A549 (cell line): ENCODE data around the gene GALNT16. TPM values are rescaled to one million over a fixed set of nuclear protein-coding genes. Genes with fewer than 3 reads are reported as not detected.

Experiments used
- ATAC-seq, 2 experiments: fragments of 200-7000 bp in 1 of 2; fragments of >200 bp in 1 of 2; cut with Nextera tagmentation in 1 of 2; cut with Tn5 transposase in 1 of 2; 3 replicates each; pipeline versions ENCODE4 v1.8.0 to v1.9.1; 2018 to 2020; ENCODE audit warnings: mild to moderate bottlenecking in 1 of 2, moderate library complexity in 1 of 2
- CTCF ChIA-PET: fragments of 300-600 bp; sonication (Branson Sonifier 250); formaldehyde crosslinking; extraction: SDS; loops from one replicate; lab custom pipeline; 2021; ENCODE audit warnings: antibody characterized with exemption, inconsistent platforms; lab: Yijun Ruan, JAX
- POLR2A ChIA-PET: fragments of 350-600 bp; formaldehyde crosslinking; extraction: SDS; loops from one replicate; lab custom pipeline; 2021; ENCODE audit warnings: antibody characterized with exemption, inconsistent platforms; lab: Yijun Ruan, JAX
- DNase-seq, 2 experiments: peaks; one replicate each; pipeline versions ENCODE4 v3.0.0 to v3.0.0-alpha.2; 2011 to 2016; ENCODE audit warnings: low read depth in 1 of 2, low spot score in 1 of 2
- FAIRE-seq: peaks from 2 replicates; lab custom pipeline; 2011; peaks lifted over from hg19 to GRCh38; lab: Jason Lieb, UNC
- H3K27ac ChIP-seq, 2 experiments: fragments of >200 bp; sonication (Bioruptor Twin); formaldehyde crosslinking; 3 replicates each; pipeline ENCODE4 v1.5.1; 2016 to 2017
- H3K4me1 ChIP-seq: fragments of >200 bp; sonication (Bioruptor Twin); formaldehyde crosslinking; 3 replicates; pipeline ENCODE4 v1.6.1; 2016
- H3K4me2 ChIP-seq: fragments of >200 bp; sonication (Bioruptor Twin); formaldehyde crosslinking; 3 replicates; pipeline ENCODE4 v1.6.1; 2016
- H3K4me3 ChIP-seq: fragments of >200 bp; sonication (Bioruptor Twin); formaldehyde crosslinking; 3 replicates; pipeline ENCODE4 v1.5.1; 2016
- H3K9me3 ChIP-seq: fragments of >200 bp; sonication (Bioruptor Twin); formaldehyde crosslinking; 3 replicates; pipeline ENCODE4 v1.6.1; 2016
- BCL3 ChIP-seq: fragments of >200 bp; sonication (Bioruptor Twin); formaldehyde crosslinking; IDR thresholded peaks from 3 replicates; pipeline ENCODE4 v1.6.1; 2016
- CHD4 ChIP-seq: fragments of 200-600 bp; sonication (generic); IDR thresholded peaks from 2 replicates; pipeline ENCODE4 v1.6.1; 2016; ENCODE audit warnings: antibody characterized with exemption, mild to moderate bottlenecking, borderline replicate concordance
- CTCF ChIP-seq: fragments of >200 bp; sonication (Bioruptor Twin); formaldehyde crosslinking; IDR thresholded peaks from 3 replicates; pipeline ENCODE4 v1.5.1; 2016
- E2F6 ChIP-seq: IDR thresholded peaks from 2 replicates; pipeline ENCODE4 v1.6.1; 2012; ENCODE audit warnings: low read depth, borderline replicate concordance
- ESRRA ChIP-seq: fragments of 150-350 bp; IDR thresholded peaks from 2 replicates; pipeline ENCODE4 v1.6.1; 2014; ENCODE audit warnings: mild to moderate bottlenecking, low read length, borderline replicate concordance
- GATA3 ChIP-seq: IDR thresholded peaks from 2 replicates; pipeline ENCODE4 v1.6.1; 2012; ENCODE audit warnings: borderline replicate concordance
- HDAC2 ChIP-seq: fragments of 200-600 bp; sonication (generic); IDR thresholded peaks from 2 replicates; pipeline ENCODE4 v1.6.1; 2016
- HEYL ChIP-seq: fragments of 250-450 bp; sonication (Bioruptor Pico); IDR thresholded peaks from 2 replicates; pipeline ENCODE4 v1.8.0; 2021; ENCODE audit warnings: mild to moderate bottlenecking, moderate library complexity
- PBX3 ChIP-seq: IDR thresholded peaks from 2 replicates; pipeline ENCODE4 v1.6.1; 2012
- POLR2AphosphoS2 ChIP-seq: conservative IDR thresholded peaks from 2 replicates; pipeline ENCODE4 v1.6.1; 2012; ENCODE audit warnings: low read length, improper control_type of control experiment, inconsistent platforms
- RAD21 ChIP-seq, 2 experiments: fragments of >200 bp in 1 of 2; sonication (Bioruptor Twin) in 1 of 2; formaldehyde crosslinking in 1 of 2; IDR thresholded peaks in 1 of 2; conservative IDR thresholded peaks in 1 of 2; 2 replicates in 1 of 2; 3 replicates in 1 of 2; pipeline ENCODE4 v1.6.1; 2012 to 2018; ENCODE audit warnings: inconsistent platforms in 1 of 2
- RFX5 ChIP-seq: fragments of 450-650 bp; IDR thresholded peaks from 2 replicates; pipeline ENCODE4 v1.7.1; 2014; ENCODE audit warnings: antibody characterized with exemption, mild to moderate bottlenecking, moderate library complexity
- SMC3 ChIP-seq: fragments of >200 bp; sonication (Bioruptor Twin); formaldehyde crosslinking; IDR thresholded peaks from 3 replicates; pipeline ENCODE4 v1.6.1; 2018; ENCODE audit warnings: inconsistent platforms
- USF2 ChIP-seq: fragments of 450-650 bp; IDR thresholded peaks from 2 replicates; pipeline ENCODE4 v1.6.1; 2014; ENCODE audit warnings: antibody characterized with exemption
- ZSCAN20 ChIP-seq: fragments of 250-450 bp; sonication (Bioruptor Pico); IDR thresholded peaks from 2 replicates; pipeline ENCODE4 v1.8.0; 2022; ENCODE audit warnings: mild to moderate bottlenecking, moderate library complexity
- WGBS: methylation state at CpG from one replicate; pipeline ENCODE4 v1.1.6; 2017; ENCODE audit errors: missing lambda C conversion rate; 5-methylcytosine and 5-hydroxymethylcytosine counted together
- polyA plus RNA-seq, 4 experiments: library from polyadenylated mRNA; depleted of rRNA in 3 of 4; stranded (reverse); fragments of >200 nt; fragmentation: RNase III in 1 of 4; extraction: RNeasy Plus Mini Kit Qiagen cat#74134 plus additional on column Dnase treatment in 1 of 4; gene quantifications; 2 replicates in 3 of 4; 3 replicates in 1 of 4; pipeline ENCODE4 v1.2.3, GENCODE V29; 2011 to 2017

GALNT16 gene
- polyA plus RNA-seq, 2 of the 4 experiments (the other 2 are of a cell fraction): 2.8 to 3.4 TPM

GRCh38 chr14:69342928-69343525 is 83.1 kb downstream of the GALNT16 start:
- H3K4me1 ChIP-seq: no peaks in the 10 kb centered on the region
- DNase-seq (no peak), ATAC-seq (no peak)
- no peak overlapping the region for H3K27ac ChIP-seq
- POLR2A ChIA-PET: no interaction called here
- no peak overlapping the region for H3K4me2 ChIP-seq
- H3K9me3 ChIP-seq: no peaks in the 10 kb centered on the region
- 93% methylated on average over 8 of the region's 8 CpGs for WGBS
- TF ChIP-seq ESRRA: no peak
- no peak for TF ChIP-seq HDAC2
- TF ChIP-seq, all 56 proteins: peak for 0
- no peak overlapping the region for H3K4me3 ChIP-seq
- no peak for FAIRE-seq
- CTCF ChIA-PET: interaction anchor here (1.1 to 7.7 kb wide), 8 partner anchors 10 to 117 kb away, joined by 3 to 50 read pairs (median 3); partner anchors contain the start of gene GALNT16

GRCh38 chr14:69344171-69344570 is 84.2 kb downstream of the GALNT16 start:
- WGBS: 72% methylated on average over 3 of the region's 3 CpGs
- ATAC-seq (no peak), DNase-seq (no peak), FAIRE-seq (no peak)
- ChIA-PET POLR2A (no interaction called here), CTCF (interaction anchor here (0.9 to 7.7 kb wide), 6 partner anchors 11 to 142 kb away, joined by 3 to 50 read pairs (median 4); partner anchors contain the start of gene GALNT16)
- no peak for TF ChIP-seq CHD4
- no peak for TF ChIP-seq BCL3
- TF ChIP-seq ZSCAN20 (CRISPR knock-in tag): no peak
- no peak for TF ChIP-seq HEYL
- no peak for TF ChIP-seq GATA3
- no peak for TF ChIP-seq POLR2AphosphoS2
- no peak overlapping the region for H3K27ac ChIP-seq
- H3K4me1 ChIP-seq: no peaks in the 10 kb centered on the region
- H3K4me3 ChIP-seq: no peak overlapping the region
- no peak overlapping the region for H3K4me2 ChIP-seq
- H3K9me3 ChIP-seq: no peaks in the 10 kb centered on the region

- no peak for FAIRE-seq
- CTCF ChIA-PET: interaction anchor here (0.6 to 7.7 kb wide), 15 partner anchors 8 to 114 kb away, joined by 3 to 50 read pairs (median 10); partner anchors contain the start of gene GALNT16
Measured at GRCh38 chr14:69345402-69345801, 85.4 kb downstream of the GALNT16 start.

GRCh38 chr14:69346710-69347109 is 86.8 kb downstream of the GALNT16 start:
- Histone ChIP-seq H3K4me2 (no peak overlapping the region), H3K9me3 (no peaks in the 10 kb centered on the region), H3K27ac (no peak overlapping the region), H3K4me3 (no peak overlapping the region), H3K4me1 (no peaks in the 10 kb centered on the region)
- TF ChIP-seq RAD21 (conservative IDR thresholded peaks at IDR 0.05 in 1 of 2, IDR thresholded peaks at IDR 0.05 in 1 of 2): peak; percentile 53 to 60; a peak in 4 of 5 replicates
- peak; percentile 57 for TF ChIP-seq CTCF
- TF ChIP-seq USF2: no peak
- TF ChIP-seq SMC3: peak; percentile 65
- 0 out of 2 replicates have a peak, but pooled peaks have one; percentile 18 for TF ChIP-seq E2F6
- FAIRE-seq (no peak), DNase-seq (peak; percentile 40 to 65), ATAC-seq (peak; percentile 73 to 94)
- ChIA-PET POLR2A (no interaction called here), CTCF (interaction anchor here (0.6 to 7.7 kb wide), 40 partner anchors 8 to 380 kb away, joined by 3 to 50 read pairs (median 5); partner anchors contain the start of gene GALNT16)
- 37% methylated on average over 4 of the region's 9 CpGs for WGBS

More at GRCh38 chr14:69345402-69345801, 85.4 kb downstream of the GALNT16 start:
- no peaks in the 10 kb centered on the region for H3K9me3 ChIP-seq
- no peak for DNase-seq
- H3K27ac ChIP-seq: no peak overlapping the region
- POLR2A ChIA-PET: no interaction called here
- H3K4me3 ChIP-seq: no peak overlapping the region
- no peak for TF ChIP-seq PBX3
- TF ChIP-seq RFX5: no peak
- TF ChIP-seq, all 56 proteins: peak for 0
- H3K4me2 ChIP-seq: no peak overlapping the region
- WGBS: 61% methylated on average over 4 of the region's 4 CpGs
- H3K4me1 ChIP-seq: no peaks in the 10 kb centered on the region
- ATAC-seq: no peak
